SJSA1 (cell line): ENCODE data around the gene PURB. TPM values are rescaled to one million over a fixed set of nuclear protein-coding genes. Genes with fewer than 3 reads are reported as not detected.
A peak's percentile ranks its signal among the peaks of the same experiment; 100 is the strongest.
"Not testable (repeated sequence)": the region's sequence is repeated elsewhere in the genome, so short reads cannot be mapped to it uniquely, and the experiment has no call there.

Source experiments
- DNase-seq, 2 experiments: peaks; one replicate each; pipeline ENCODE4 v3.0.0-alpha.2; 2015 to 2020; ENCODE audit warnings: low spot score in 2 of 2, low read depth in 1 of 2
- H3K27ac ChIP-seq: fragments of 250-450 bp; sonication (Bioruptor Pico); 2 replicates; pipeline ENCODE4 v1.5.1; 2020; ENCODE audit warnings: mild to moderate bottlenecking, moderate library complexity
- H3K27me3 ChIP-seq: fragments of 250-450 bp; sonication (Bioruptor Pico); replicated peaks from 2 replicates; pipeline ENCODE4 v1.5.1; 2020; ENCODE audit warnings: mild to moderate bottlenecking, moderate library complexity
- H3K36me3 ChIP-seq: fragments of 250-450 bp; sonication (Bioruptor Pico); 2 replicates; pipeline ENCODE4 v1.5.1; 2020; ENCODE audit warnings: mild to moderate bottlenecking
- H3K4me1 ChIP-seq: fragments of 250-450 bp; sonication (Bioruptor Pico); replicated peaks from 2 replicates; pipeline ENCODE4 v1.6.1; 2021; ENCODE audit warnings: mild to moderate bottlenecking
- H3K4me3 ChIP-seq: fragments of 250-450 bp; sonication (Bioruptor Pico); 2 replicates; pipeline ENCODE4 v1.5.1; 2020; ENCODE audit warnings: mild to moderate bottlenecking
- H3K9me3 ChIP-seq: fragments of 250-450 bp; sonication (Bioruptor Pico); replicated peaks from 2 replicates; pipeline ENCODE4 v1.5.1; 2020; ENCODE audit warnings: mild to moderate bottlenecking
- total RNA-seq: library from RNA; depleted of rRNA; stranded (reverse); fragments of >200 nt; shearing (Covaris generic); gene quantifications from 2 replicates; pipeline ENCODE4 v1.2.3, GENCODE V29; 2014

Gene PURB
- total RNA-seq, 1 experiment from 2014 or later, result 23.0 TPM

DNA sequence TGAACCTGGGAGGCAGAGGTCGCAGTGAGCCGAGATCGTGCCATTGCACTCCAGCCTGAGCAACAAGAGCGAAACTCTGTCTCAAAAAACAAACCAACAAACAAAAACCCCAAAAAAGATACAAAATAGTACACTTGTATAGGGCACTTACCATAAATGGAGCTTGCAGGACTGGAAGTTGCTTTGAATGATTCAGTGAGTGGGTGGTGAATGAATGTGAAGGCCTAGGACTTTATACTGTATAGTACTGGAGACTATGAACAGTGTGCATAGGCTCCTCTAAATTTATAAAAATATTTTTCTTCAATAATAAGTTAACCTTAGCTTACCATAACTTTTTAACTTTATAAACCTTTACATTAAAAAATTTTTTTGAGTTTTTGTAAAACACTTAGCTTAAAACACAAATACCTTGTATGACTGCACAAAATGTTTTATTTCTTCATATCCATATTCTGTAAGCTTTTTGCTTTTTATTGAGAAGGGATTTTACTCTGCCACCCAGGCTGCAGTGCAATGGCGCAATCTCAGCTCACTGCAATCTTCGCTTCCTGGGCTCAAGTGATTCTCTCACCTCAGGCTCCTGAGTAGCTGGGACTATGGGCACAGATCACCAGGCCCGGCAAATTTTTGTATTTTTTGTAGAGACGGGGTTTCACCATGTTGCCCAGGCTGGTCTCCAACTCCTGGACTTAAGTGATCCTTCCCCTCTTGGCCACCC, 30.5 kb downstream of the PURB start:
- Histone ChIP-seq H3K27me3 (no peaks in the 10 kb centered on the region), H3K27ac (no peak overlapping the region), H3K4me3 (no peak overlapping the region), H3K9me3 (no peaks in the 10 kb centered on the region), H3K36me3 (no peaks in the 10 kb centered on the region), H3K4me1 (peaks cover 12% of the 10 kb centered on the region)
- no peak for DNase-seq

DNA sequence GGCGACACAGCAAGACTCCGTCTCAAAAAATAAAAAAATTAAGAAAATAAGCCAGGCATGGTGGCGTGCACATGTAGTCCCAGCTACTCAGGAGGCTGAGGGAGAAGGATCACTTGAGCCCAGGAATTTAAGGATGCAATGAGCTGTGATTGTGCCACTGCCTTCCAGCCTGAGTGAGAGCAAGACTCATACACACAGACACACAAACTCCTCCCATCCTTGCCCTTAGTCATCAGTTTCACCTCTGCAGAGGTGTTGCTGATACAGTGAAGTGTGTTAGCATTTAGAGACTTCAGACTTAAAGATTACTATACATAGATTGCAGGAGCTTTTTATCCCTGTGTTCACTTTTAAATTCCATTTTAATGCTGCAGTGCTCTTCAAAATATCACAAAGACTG, 31.9 kb downstream of the PURB start:
- H3K4me3 ChIP-seq, result no peak overlapping the region
- no peaks in the 10 kb centered on the region for H3K9me3 ChIP-seq
- peaks cover 26% of the 10 kb centered on the region for H3K4me1 ChIP-seq
- no peaks in the 10 kb centered on the region for H3K36me3 ChIP-seq
- no peaks in the 10 kb centered on the region for H3K27me3 ChIP-seq
- no peak for DNase-seq
- H3K27ac ChIP-seq, result no peak overlapping the region

DNA sequence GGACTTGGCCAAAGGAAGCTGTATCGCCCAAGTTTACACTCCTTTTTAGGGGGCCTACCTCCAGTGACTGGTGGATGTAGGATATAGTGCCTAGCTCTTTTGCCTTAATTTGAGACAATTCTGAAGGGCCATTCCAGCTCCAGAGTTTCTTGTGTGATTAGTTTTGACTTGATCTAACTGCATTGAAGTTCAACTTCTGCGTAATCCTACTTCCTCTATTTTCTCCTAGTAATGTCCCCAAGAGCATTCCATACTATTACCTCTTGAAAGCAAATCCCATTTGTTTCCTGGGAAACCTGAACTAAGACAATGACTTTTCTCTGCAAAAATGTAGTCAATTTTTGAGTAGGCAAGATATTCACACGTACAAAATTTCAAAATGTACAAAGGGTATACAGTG, 32.7 kb downstream of the PURB start:
- no peak for DNase-seq
- no peak overlapping the region for H3K27ac ChIP-seq
- H3K4me1 ChIP-seq, result peaks cover 26% of the 10 kb centered on the region

DNA sequence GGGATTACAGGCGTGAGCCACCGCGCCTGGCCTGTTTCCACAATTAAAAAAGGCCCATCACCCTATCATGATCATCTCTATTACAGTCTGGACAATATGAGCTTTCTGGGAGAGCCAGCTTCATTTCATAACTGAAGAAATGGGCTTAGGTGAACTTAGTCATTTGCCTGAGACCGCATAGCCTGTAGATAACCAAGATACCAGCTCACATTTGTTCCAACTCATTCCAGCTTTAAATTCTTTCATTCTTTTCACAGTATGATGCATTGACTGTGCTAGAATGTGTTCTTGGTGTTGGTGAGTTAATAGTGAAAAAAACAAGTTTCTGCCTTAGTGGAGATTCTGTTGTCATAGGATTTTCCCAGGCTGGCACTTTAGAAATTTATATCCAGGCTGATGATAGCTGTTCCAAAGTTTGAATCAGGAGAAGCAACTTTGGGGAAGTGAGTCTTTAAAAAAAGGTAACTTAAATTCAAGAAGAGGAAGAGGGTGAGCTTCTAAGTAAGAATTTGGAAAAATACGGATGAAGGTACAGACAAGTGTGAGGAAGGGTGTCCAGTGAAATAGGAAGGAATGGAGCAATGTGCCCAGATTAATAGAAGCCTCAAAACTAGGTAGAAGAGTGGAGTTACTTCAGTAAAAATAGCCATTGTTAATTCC, 35.3 kb downstream of the PURB start:
- Histone ChIP-seq H3K4me3 (no peak overlapping the region), H3K27ac (peak overlapping the region; percentile 99), H3K9me3 (no peaks in the 10 kb centered on the region), H3K4me1 (peaks cover 32% of the 10 kb centered on the region), H3K27me3 (no peaks in the 10 kb centered on the region), H3K36me3 (peaks cover 5% of the 10 kb centered on the region)
- DNase-seq, result peak in 1 of 2 experiments; percentile 49

More for the DNA sequence above, 32.7 kb downstream of the PURB start:
- Histone ChIP-seq H3K36me3 (peaks cover 3% of the 10 kb centered on the region), H3K27me3 (no peaks in the 10 kb centered on the region), H3K9me3 (no peaks in the 10 kb centered on the region), H3K4me3 (no peak overlapping the region)

DNA sequence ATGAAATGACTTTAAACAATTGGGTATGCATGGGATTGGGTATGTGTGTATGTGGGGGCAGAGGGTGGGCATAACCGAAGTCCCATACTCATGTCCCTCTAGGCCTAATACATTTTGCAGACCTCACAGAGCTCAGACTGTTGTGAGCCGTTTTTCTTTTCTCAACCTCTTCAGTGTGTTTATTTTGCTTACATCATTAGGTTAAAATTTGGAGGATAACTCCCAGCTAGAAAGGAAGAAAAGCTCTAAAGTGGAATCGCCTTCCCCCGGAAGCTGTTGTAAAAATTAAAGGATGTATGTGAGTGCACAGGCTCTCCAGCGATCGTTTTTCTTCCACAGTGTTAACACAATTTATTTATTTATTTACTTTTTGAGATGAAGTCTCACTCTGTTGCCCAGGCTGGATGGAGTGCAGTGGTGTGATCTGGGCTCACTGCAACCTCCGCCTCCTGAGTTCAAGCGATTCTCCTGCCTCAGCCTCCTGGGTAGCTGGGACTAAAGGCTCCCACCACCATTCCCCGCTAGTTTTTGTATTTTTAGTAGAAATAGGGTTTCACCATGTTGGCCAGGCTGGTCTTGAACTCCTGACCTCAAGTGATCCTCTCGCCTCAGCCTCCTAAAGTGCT, 36.0 kb downstream of the PURB start:
- no peaks in the 10 kb centered on the region for H3K27me3 ChIP-seq
- H3K4me1 ChIP-seq, result peaks cover 32% of the 10 kb centered on the region
- H3K9me3 ChIP-seq, result no peaks in the 10 kb centered on the region
- H3K36me3 ChIP-seq, result peaks cover 5% of the 10 kb centered on the region
- peak overlapping the region; percentile 85 for H3K4me3 ChIP-seq
- DNase-seq, result peak in 1 of 2 experiments; percentile 81
- H3K27ac ChIP-seq, result peak overlapping the region; percentile 99

DNA sequence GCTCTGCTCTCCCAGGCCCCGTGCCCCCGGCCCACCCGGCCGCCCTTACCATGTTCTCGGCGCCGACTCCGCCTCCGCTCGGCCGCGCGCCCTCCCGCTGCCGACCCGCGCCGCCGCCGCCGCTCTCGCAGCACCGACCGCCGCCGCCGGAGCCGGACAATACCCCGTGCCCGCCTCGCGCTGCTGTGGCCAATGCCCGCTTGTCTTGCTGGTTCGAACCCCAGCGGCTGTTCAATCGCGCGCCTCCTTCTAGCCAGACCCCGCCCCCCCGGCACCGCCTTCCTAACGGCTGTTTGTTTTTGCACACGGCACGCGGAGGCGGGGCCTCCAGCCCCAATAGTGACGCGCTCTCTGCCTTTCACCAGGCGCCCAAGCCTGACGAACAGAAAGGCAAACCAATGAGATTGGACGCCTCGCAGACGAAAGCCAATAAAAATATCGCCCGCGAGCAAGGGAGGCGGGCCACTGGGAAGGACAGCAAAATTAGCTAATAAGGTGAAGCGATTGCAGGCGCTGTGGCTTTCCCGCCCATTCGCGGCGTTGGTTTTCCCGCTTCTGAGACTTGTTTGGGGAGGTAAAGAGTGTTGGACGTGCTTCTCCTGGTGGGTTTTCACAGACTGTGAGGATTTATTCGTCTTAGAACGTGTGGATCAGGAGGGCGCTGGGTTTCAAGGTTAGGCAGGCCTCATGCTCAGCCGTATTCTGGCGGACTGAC, 37.3 kb downstream of the PURB start, which contains the start of gene H2AZ2:
Gene H2AZ2 (minus strand): TSS at position 168 of the 715 bp plus-strand sequence. CDS start 116 bp downstream, at position 52.
- no peaks in the 10 kb centered on the region for H3K9me3 ChIP-seq
- H3K27me3 ChIP-seq, result no peaks in the 10 kb centered on the region
- peak; percentile 100 for DNase-seq
- peak within 1 kb of the TSS; percentile 85 for H3K4me3 ChIP-seq
- peaks cover 32% of the 10 kb centered on the region for H3K4me1 ChIP-seq
- peak within 1 kb of the TSS; percentile 99 for H3K27ac ChIP-seq
- H3K36me3 ChIP-seq, result peaks cover 5% of the 10 kb centered on the region

DNA sequence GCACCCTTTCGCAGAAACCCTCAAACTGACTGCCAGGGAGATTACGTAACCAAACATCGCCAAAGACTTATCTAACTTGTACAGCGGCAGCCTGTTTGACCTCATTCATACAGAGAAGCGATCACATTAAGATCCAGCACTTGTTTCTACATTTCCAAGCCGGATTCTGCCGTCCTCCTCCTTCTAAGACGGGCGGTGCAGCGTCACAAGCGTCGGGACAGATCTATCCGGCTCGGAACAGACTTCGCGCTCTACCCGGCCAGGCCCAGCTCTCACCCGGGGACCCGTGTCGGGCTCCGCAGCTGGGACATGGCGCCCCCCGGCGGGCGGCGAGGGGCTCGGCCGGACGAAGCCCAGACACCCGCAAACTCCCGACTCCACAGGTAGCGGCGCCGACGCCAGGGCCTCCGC, 37.8 kb downstream of the PURB start:
- no peaks in the 10 kb centered on the region for H3K9me3 ChIP-seq
- no peaks in the 10 kb centered on the region for H3K27me3 ChIP-seq
- H3K4me1 ChIP-seq, result peaks cover 32% of the 10 kb centered on the region
- H3K36me3 ChIP-seq, result peaks cover 9% of the 10 kb centered on the region
- peak; percentile 86 to 90 for DNase-seq
- H3K4me3 ChIP-seq, result peak overlapping the region; percentile 85
- H3K27ac ChIP-seq, result peak overlapping the region; percentile 93

DNA sequence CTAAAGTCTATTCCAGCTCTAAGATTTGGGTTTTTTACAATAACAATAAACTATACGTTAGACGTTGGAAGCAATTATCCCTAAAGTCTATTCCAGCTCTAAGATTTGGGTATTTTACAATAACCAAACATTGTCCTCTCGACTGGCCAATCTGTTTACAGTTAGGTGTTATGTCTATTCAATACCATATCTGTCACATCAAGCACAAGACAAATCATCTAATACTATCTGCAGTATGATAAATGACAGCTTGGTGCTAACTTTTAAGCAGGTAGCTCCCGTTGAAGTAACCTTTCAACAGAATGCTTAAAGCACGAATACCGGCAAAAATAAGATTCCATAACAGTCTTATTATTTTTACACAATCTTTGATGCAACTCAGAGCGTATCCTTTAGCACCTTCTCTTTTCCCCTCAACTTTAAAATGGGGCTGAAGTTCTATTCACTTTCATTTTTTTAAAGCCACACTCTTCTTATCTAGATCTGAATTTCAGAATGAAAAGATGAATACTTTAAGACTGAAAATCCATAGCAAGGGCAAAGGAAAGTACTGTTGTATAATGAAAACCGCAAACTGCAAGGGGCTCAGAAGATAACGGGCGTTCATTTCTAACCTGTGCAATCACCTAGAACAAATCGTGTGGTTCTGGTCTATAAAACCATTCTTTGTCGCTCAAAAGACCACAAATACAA, 38.4 kb downstream of the PURB start:
- H3K27me3 ChIP-seq, result no peaks in the 10 kb centered on the region
- peak in 1 of 2 experiments; percentile 28 for DNase-seq
- peaks cover 14% of the 10 kb centered on the region for H3K36me3 ChIP-seq
- H3K27ac ChIP-seq, result peak overlapping the region; percentile 93
- no peaks in the 10 kb centered on the region for H3K9me3 ChIP-seq
- peak overlapping the region; percentile 85 for H3K4me3 ChIP-seq
- H3K4me1 ChIP-seq, result peaks cover 32% of the 10 kb centered on the region

DNA sequence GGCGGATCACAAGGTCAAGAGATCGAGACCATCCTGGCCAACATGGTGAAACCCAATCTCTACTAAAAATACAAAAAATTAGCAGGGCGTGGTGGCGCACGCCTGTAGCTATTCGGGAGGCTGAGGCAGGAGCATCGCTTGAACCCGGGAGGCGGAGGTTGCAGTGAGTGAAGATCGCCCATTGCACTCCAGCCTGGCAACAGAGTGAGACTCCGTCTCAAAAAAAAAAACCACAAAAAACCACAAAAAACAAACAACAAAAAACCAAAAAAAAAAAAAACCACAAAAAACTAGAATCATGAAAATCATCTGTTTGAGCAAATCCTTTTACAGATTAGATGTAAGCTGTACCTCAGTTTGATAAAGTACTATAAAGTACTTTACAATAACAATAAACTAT, 38.9 kb downstream of the PURB start:
- not testable (repeated sequence) for DNase-seq, H3K27ac ChIP-seq, H3K27me3 ChIP-seq, H3K9me3 ChIP-seq
- H3K4me1 ChIP-seq, result peaks cover 32% of the 10 kb centered on the region
- H3K4me3 ChIP-seq, result peak overlapping the region; percentile 85
- peaks cover 20% of the 10 kb centered on the region for H3K36me3 ChIP-seq

DNA sequence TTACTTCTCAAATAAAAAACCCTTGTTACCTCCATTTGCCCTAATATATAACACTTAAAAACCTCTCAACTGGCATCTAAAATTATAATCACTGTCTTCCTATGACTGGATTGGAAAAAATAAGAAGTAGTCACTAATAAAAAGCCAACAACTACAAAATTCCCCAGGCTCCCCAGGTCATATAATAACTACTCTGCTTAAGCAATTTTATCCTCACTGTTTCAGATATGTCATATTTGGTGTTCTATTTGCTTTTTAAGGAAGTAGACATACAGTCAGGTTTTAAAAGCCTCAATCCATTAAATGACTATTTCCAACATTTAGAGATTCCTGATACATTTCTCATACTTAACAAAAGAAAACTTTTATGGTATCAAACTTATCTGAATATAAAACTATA, 39.9 kb downstream of the PURB start:
- peaks cover 27% of the 10 kb centered on the region for H3K4me1 ChIP-seq
- DNase-seq, result no peak
- H3K4me3 ChIP-seq, result no peak overlapping the region; the same call in 1 of the 2 replicates
- no peaks in the 10 kb centered on the region for H3K9me3 ChIP-seq
- H3K27ac ChIP-seq, result no peak overlapping the region
- no peaks in the 10 kb centered on the region for H3K27me3 ChIP-seq
- peaks cover 29% of the 10 kb centered on the region for H3K36me3 ChIP-seq

DNA sequence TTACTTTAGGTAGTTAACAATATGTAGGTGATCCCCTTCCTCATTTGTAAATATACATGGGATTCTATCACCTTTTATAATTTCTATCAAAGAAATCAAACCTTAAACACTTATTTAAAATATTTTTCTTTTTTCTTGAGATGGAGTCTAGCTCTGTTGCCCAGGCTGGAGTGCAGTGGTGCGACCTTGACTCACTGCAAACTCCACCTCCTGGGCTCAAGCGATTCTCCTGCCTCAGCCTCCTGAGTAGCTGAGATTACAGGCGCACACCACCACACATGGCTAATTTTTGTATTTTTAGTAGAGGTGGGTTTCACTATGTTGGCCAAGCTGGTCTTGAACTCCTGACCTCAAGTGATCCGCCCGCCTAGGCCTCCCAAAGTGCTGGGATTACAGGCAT, 41.9 kb downstream of the PURB start:
- not testable (repeated sequence) for DNase-seq, H3K4me3 ChIP-seq, H3K4me1 ChIP-seq, H3K27ac ChIP-seq, H3K9me3 ChIP-seq, H3K27me3 ChIP-seq
- peaks cover 45% of the 10 kb centered on the region for H3K36me3 ChIP-seq

DNA sequence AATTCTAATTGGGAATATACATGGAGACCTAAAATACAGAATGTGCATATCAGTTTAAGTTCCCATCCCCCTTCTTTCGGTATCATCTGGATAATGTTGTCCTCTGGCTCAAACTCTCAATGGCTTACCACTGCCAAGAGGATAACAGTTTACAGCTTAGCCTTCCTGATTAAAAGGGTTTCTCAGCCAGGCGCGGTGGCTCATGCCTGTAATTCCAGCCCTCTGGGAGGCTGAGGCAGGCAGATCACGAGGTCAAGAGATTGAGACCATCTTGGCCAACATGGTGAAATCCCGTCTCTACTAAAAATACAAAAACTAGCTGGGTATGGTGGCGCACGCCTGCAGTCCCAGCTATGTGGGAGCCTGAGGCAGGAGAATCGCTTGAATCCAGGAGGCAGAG, 42.7 kb downstream of the PURB start:
- H3K27me3 ChIP-seq, H3K4me3 ChIP-seq, DNase-seq, H3K27ac ChIP-seq, H3K4me1 ChIP-seq, H3K9me3 ChIP-seq: not testable (repeated sequence)
- H3K36me3 ChIP-seq, result peaks cover 50% of the 10 kb centered on the region

DNA sequence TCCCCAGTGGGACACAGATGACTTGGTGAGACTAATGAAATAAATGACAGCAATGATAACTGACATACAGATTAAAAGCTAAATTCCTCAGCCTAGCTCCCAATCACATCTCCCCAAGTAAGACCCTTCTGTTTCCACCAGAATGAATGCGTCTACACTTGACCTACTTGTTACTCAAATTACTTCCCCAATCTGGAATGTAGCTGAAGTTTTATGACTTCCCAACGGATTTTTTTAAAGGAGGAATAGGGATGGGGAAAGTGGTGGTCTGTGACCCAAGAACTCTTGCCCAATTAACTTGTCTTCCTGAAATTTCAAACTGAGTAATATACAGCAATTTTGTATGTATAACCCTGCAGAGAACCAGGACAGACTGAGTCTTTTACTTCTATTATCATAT, 46.6 kb downstream of the PURB start:
- H3K36me3 ChIP-seq, result peaks cover 85% of the 10 kb centered on the region
- no peak overlapping the region for H3K27ac ChIP-seq
- H3K4me1 ChIP-seq, result no peaks in the 10 kb centered on the region
- no peak for DNase-seq
- H3K9me3 ChIP-seq, result no peaks in the 10 kb centered on the region
- no peaks in the 10 kb centered on the region for H3K27me3 ChIP-seq
- no peak overlapping the region for H3K4me3 ChIP-seq
